ENCODE measurements around the gene STARD5.
"Not testable (repeated sequence)": the region's sequence is repeated elsewhere in the genome, so short reads cannot be mapped to it uniquely, and the experiment has no call there.

STARD5 gene, protein sequence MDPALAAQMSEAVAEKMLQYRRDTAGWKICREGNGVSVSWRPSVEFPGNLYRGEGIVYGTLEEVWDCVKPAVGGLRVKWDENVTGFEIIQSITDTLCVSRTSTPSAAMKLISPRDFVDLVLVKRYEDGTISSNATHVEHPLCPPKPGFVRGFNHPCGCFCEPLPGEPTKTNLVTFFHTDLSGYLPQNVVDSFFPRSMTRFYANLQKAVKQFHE

DNA sequence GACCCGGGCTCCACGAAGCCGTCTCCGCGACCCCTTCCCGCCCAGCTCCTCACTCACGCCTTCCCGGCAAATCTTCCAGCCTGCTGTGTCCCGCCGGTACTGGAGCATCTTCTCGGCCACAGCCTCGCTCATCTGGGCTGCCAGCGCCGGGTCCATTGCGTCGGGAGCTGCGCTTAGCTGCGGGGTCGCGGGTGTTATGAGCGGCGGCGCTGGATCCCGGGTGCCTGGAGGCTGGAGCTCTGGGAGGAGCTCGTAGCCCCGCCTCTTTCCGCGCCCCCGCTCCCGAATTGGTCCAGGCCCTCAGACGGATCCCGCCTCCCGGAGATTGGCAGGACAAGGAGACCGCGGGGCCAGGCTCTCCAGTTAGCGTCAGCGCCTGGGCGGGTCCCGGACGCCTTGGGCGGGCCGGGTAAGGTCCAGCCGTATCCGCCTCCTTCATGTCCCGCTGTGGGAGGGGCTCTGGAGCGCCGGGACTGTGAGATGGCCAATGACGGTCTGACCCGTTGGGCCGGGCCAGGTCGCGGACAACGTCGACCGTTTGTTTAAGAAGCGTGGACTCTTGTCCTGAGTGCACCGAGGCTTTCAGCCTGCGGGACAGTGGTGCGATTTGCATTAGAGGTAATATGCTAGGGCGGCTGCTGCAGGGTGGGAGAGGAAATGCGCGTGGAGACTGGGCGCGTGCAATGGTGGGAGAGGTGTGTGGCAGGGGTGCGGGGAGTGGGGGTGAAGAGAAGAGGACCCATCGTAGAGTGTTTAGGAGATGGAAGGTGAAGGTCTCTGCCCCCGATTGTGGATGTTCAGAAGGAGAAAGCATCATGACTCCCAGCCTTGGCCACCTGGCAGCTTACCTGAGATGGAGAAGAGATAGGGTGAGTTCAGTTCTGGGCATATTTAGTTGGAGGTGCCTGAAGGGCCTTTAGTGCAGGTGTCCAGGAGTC lies at the start of gene STARD5:
Gene STARD5, minus strand, starts transcription at position 198 of the 938 bp plus-strand sequence. Its CDS starts 42 bp downstream, at position 156.
- peak; percentile 99 for DNase-seq

DNA sequence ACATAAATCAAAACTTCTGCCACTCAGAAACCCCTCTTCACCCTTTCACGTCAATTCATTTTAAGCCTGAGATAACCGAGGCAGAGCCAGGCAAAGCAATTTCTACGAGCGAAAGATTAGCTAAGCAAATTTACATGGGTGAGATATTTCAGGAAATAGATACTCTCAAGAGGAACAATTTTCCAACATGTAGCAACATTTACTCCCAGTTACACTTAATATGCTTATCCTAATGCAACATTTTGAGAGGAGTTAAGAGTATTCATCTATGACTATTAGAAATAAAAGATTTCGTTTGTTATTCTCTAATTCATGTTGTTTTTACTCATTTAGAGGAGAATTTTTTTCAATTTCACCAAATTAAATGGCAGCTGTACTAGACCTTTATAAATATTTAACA lies 49.2 kb upstream of the STARD5 start:
- no peak for DNase-seq

DNA sequence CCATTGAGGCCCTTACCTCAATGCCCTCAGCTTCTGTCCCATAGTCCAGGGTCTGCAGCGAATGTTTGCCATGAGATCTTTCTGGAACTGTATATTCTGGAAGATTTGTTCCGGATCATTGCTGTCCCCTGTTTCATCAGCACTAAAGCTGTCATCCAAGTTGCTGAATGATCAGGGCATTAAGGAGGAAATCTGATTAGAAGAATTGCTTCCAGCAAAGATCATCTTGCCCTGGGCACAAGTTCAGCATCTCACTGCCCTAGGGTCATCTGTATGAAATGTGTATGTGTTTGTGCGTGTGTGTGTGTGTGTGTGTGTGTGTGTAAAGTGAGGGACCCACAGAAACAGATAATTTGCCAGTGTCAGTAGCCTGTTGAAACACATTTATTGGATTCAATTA lies 48.6 kb upstream of the STARD5 start:
- DNase-seq: no peak

DNA sequence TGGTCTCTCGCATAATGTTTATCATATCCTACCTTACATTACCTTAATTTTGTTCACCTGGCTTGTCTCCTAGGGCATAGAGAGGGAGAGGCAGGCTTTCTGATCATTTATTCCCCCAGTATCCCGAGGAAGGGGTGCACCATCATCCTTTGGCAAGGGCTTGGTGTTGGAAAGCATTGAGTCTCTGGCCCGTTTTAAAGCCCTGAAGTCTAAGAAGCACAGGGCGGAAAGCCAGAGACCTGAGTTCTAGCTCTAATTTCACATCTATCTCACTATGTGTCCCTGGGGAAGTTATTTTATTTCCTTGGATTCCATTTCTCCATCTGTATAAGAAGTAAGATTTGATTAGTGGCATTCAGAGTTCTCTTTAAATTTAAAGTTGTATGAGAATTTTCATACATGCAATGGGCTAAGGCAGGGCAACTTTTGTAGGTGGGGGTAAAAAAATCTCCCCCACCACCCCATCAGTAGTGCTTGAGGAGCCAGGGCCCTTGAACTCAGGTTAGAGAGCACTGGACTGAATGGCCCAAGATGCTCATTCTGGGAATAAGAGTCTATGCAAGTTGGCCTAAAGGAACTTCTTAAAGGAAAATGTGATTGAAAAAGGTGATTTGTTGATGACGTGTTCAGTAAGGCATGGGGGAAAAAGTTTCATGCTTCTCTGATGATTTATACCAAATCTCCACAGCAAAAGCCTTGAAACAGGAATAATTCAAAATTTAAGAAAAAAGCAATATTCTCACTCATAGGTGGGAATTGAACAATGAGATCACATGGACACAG lies 40.0 kb upstream of the STARD5 start:
- DNase-seq: no peak

DNA sequence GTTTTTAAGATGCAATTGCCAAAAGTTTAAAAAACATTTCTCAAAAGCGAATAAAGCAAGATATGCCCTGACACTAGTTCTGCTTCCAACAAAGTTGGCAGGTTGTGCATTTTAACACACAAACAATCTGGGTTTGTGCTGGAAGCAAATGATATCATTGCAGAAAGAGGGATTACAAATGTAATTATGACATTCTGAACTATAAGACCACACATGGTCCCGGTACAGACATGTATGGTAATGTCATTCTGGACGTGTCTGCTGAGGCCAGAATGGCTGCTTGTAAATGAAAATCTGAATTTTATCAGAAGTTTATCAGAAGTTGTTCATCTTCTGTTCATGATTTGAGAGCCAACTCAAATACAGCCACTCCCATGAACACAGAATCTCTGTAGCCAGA lies 39.3 kb upstream of the STARD5 start:
- DNase-seq: no peak

DNA sequence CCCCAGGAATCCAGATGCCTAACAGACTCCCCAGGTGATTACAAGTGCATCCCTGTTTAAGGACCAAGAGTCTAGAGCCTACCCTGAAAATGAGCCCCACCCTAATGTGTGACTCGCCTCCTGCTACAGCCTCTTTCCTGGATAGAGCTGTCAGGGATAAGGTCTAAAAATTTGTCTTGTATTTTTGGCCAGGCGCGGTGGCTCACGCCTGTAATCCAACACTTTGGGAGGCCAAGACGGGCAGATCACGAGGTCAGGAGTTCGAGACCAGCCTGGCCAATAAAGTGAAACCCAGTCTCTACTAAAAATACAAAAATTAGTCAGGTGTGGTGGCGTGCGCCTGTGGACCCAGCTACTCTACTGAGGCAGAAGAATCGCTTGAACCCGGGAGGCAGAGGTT lies 38.8 kb upstream of the STARD5 start:
- no peak for DNase-seq

DNA sequence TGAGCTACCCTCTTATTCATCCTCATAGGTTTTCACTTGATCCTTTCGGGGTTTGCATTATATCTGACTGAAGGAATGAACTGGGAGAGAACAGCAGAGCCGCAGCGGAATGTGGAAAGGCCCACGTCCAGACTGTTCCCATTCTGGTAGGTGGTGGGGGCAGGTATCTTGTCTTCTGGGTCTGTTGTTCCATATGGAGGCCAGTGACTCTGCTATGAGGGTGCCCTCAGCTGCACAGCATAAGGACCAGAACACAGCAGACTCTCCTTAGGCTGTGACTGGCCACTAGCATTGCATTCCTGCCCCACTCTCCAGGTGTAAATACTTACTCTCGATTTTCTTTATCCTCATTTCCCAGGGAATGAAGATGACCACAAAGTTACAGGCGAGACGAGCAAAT lies 38.0 kb upstream of the STARD5 start:
- DNase-seq: no peak

DNA sequence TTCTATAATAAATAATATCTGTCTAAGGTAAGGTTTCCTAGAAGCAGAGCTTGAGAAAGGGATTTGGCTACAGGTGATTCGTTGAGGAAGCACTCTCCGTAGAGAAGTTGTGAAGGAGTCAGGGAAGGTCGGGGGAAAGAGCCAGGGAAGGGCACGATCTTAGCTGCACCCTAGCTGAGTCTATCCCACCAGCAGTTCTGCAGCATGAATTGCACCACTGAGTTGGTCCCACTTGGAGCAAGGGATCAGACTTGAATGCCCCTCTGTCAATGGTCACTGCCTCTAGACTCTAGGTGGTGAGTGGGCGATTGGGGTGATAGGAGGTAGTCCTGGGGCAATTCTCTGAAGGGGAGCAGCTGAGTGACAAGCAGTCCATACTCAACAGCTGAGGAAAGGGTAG lies 36.5 kb upstream of the STARD5 start:
- no peak for DNase-seq

DNA sequence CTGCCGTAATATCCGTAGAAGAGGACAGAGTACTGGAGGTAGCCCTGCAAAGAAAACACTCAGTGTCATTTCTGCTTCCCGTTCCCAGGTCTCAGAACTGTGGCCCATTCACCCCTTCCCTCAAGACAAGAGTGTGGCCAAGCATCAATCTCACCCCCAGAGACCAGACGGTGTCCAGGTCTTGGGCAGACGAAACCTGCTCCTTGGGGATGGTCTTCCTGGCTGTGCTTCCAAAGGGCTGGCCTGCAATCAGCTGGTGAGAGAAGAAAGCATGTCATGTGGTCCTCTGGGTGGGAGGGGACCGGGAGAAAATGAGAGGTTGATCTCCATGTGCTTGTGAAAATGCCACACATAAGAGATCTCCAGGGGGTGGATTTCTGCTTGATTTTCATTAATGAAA lies 34.3 kb upstream of the STARD5 start:
- DNase-seq: no peak

DNA sequence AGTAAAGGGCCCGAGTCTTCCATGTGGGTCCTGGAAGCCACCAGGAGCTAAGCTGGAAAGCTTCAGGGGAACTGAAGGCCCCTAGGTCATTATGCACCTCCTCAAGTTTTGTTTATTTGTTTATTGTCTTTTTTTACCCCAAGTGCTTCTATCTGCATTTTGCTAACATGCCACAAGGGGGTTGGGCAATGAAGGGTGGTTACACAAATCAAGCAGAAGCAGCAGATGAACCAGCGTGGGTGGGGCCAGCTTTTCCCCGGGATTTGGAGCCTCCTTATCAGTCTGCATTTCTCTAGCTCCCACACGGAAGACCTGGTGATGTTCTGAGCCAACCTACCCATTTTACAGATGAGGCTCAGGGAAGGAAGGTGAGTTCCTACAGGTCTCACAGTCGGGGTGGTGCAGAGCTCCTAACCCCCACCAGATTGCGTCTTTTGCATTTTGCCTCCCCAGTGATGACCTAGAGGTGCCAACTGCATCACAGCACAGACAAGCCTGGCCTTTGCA lies 33.3 kb upstream of the STARD5 start:
- peak; percentile 3 for DNase-seq

DNA sequence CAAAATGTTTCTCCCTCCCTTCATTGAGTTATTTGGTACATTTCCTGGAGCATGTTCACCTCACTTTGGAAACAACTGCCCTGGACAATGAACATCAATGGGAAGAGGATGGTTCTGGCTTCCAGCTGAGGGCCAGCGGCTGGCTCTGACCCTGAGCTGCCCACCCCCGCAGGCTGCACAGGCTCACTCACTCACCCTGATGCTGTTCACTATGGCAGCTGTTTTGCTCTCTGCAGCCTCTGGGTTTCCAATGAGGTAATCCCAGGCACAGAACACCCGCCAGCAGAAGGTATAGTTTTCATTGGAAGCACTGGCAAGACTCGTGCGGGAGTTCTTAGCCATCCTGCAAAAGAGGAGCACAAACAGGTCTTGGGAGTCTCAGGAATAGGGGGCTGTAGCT lies 32.3 kb upstream of the STARD5 start:
- DNase-seq: no peak

DNA sequence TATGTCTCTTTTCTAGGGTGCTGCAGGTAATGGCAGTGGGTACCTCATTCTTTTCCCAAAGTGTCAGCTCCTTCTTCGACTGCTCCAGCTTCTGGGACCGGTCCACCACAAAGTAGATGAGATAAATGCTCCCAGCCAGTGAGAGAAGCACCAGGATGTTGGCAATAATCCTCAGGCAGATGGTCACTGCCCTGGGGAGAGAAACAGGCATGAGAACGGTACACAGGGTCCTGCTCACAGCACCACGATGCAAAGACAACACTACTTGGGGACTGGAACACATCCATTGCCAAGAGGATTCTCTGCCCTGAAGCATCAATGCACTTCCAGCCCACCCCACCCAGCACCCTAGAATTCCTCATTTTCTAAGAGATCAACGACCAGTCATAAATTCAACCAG lies 27.7 kb upstream of the STARD5 start:
- no peak for DNase-seq

DNA sequence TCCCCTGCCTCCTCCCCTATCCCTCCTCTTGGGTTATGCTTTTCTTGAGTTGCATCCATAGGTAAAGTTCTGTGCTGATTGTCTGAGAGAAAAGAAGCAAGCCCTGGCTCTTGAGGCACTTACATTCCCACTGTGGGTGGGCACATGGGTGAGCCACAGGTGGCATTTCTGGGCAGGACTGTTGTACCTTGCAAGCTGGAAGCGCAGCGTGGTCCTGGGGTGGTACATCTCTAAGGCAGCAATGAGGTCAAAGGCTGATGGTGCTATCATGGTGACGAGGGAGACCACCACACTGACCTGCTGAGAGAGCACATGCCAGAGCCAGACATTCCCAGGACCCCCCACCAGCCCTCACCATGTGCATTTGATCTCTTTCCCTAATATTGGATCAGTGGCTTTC lies 25.3 kb upstream of the STARD5 start:
- no peak for DNase-seq

DNA sequence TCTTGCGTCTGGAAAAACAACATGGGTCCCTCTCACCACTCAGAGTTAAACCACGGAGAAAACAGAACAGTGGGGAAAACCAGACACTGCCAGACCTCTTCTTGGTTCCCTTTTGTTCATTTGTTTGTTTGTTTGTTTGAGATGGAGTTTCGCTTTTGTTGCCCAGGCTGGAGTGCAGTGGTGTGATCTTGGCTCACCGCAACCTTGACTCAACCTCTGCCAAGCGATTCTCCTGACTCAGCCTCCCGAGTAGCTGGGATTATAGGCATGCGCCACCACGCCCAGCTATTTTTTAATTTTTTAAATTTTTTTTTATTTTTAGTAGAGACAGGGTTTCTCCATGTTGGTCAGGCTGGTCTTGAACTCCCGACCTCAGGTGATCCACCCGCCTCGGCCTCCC lies 24.8 kb upstream of the STARD5 start:
- DNase-seq: not testable (repeated sequence)

DNA sequence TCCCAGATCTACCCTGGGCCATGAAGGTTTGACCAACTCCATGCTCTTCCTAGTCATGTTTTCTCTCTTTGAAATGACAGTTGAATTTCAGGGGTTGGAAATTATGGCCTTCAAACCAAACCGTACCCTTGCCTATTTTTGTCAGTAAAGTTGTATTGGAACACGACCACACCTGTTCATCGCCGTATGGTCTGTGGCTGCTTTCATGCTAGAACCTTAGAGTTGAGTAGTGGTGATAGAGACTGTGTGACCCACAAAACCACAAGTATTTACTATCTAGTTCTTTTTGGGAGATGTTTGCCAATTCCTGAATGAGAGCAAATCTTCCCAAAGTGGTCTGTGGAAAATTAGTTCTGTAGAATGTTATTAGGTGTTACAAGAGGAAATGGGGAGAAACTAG lies 24.0 kb upstream of the STARD5 start:
- DNase-seq: no peak

DNA sequence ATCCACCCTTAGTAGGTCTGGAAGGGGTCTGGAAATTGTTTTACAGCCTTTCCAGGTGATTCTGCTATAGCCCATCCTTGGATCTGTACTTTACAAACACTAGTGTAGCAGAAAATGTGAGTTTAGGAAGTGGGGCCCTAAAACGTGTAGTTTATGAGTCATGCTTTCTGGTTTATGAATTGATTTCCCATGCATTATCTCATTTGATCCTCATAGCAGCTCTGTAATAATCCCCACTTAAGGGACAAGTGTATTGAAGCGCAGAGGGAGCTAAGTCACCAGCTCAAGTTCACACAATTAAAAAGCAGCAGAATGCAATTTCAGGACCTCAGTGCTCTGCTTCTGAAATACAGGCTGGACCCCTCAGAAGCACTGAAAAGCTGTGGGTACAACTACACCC lies 22.7 kb upstream of the STARD5 start:
- DNase-seq: no peak

DNA sequence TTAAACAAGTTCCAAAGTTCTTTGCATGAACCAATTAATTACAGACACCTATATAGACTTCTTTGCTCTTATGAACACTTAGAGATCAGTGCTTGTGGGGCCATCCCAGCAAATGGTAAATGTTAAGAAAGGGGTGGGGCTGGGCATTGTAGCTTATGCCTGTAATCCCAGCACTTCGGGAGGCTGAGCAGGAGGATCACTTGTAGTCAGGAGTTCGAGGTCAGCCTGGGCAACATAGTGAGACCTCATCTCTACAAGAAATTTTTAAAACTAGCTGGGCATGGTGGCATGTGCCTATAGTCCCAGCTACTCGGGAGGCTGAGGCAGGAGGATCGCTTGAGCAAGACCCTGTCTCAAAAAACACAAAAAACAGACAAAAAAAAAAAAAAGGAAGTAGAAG lies 19.4 kb upstream of the STARD5 start:
- DNase-seq: no peak

DNA sequence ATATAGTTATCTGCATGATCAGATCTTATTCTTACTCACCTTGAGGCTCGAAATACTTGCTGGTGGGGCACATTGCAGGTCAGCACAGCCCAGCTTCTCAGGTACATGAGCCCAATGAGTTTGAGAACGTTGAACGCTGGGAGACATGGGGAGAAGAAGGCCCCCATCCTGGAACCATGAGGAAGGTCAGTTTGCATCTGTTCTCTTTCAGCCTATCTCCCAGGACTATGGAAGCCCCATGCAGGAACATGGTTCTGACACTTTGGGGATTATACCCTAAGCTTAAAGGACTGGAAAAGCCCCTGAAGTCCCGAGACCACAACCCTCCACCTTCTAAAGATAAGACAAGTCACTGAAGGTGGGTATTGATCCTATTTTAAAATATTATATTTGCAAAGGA lies 17.4 kb upstream of the STARD5 start:
- DNase-seq: no peak

DNA sequence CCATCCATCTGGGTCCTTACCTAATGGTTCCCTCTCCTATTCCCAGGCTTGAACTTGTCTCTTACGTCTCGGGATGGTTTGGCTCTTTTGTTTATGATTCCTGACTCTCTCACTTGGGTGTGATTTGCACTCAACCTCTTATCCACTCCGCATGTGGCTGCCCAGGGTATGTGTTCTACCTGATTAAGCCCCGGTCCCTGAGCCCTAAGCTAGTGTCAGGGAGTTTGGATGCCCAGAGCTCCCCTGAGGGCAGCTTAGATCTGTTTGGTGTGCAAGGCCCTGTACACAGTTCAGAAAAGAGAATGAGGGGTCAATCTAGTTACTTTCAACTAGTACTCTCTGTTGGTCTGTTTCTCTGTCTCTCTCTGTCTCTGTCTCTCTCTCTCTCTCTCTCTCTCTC lies 15.9 kb upstream of the STARD5 start:
- DNase-seq: no peak

DNA sequence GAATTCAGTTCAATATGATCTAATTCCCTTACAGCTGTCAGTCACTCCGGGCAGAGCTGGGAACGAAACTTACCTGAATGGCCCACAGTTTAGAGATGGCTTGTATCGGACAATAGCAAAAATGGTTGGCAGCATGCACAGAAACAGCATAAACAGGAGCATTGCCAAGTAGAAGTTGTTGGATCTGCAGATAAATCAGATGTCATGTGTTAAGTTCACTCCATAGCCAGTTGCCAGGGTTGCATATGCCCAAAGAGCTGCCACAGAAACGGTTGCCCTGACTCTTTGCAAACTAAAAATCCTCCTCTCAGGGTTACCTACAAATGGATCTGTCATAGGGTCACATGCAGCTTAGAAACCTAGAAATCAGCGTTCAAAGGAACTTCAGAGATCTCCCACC lies 15.4 kb upstream of the STARD5 start:
- DNase-seq: no peak

DNA sequence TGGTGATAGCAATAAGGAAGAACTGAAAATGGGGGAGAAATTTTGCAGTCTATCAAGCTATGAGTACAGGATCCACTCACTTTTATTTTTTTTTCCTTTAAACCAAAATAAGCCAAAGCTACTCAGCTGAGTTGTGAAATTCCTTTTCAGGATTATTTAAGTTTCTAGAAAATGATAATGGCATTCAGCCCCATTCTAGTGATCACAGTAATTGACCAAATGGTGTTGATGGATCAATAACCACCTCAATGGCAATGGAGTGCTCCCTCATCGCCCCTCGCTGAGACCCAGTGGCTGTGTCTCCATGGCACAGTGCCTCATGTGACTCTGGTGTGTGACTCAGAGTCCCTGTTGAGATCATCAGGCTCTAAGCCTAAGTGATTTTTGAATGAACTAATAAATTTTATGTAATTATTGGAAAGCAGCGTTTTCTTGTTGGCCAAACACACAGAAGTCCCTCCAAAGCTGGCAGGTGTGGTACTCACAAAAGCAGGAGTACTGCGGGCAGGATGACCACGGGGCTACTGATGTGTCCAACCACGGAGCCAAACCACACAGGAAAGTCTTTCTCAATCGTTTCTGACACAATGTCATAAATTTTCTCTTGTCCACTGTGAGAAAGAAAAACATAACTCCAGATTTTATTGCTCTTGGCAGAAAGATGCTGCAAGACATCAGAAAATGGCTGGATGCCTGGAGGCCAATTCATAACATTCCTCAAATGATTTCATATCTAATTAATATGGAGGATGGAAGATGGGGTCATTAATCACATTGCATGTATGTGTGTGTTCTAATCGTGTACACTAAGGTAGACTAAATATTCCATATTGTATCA lies 14.4 kb upstream of the STARD5 start:
- no peak for DNase-seq

DNA sequence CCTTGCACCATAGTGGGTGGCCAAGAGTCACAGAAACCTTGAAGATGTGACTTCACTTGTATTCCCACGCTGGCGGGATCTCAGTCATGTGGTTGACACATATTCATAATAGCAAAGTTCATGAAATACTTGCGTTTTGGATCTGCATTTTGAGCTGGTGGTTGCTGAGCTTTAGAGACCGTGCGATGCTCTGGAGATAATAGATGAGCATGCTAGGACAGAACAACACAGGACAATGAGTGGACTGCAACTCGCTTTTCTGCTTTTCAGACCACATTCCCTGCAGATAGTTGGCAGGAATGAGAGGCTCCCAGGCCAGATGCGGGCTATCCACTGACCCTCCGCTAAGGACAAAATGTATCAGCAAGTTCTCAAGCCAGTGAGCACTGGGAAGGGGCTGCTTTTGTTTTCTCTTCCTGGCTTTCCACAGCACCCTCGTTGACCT lies 13.8 kb upstream of the STARD5 start:
- peak; percentile 23 for DNase-seq

Data from activated CD4-positive, alpha-beta T cell treated with anti-CD3 and anti-CD28 coated beads, Interleukin-2, Interleukin-6, amounts not matched to agents 100 ng/mL and 50 ng/mL, durations not matched to agents 16 hours and 8 hours (primary cell).